Sciatic nerve (tissue), 2 donors: ENCODE results near the gene MEIS2. TPM values are rescaled to one million over a fixed set of nuclear protein-coding genes. Genes with fewer than 3 reads are reported as not detected.
"Not testable (repeated sequence)": the region's sequence is repeated elsewhere in the genome, so short reads cannot be mapped to it uniquely, and the experiment has no call there.

Source experiments
- ATAC-seq: fragments of 200-7000 bp; cut with Tn5 transposase; one replicate; pipeline ENCODE4 v1.9.1; 2020; ENCODE audit warnings: mild to moderate bottlenecking, moderate library complexity
- DNase-seq: peaks from one replicate; pipeline ENCODE4 v3.0.0-alpha.2; 2020; ENCODE audit warnings: low spot score
- intact Hi-C: fragments of 100-400 bp; cut with DNase I; formaldehyde crosslinking; loops from one replicate; pipeline ENCODE4 v1.14.2; 2022
- total RNA-seq: library from RNA; stranded (reverse); fragmentation: NEBNext Ultra II Directional; extraction: Animal tissue kit (Norgen Biotek cat#: 25700); gene quantifications from one replicate; pipeline ENCODE4 v1.2.1, GENCODE V29; 2021
- donor health status: DM: no; HTN: no; CAD: no.
- donor health status: DM: no; HTN: no; CAD: no.

MEIS2 gene
- total RNA-seq, 1 donor from 2014 or later: 22.0 TPM

DNA sequence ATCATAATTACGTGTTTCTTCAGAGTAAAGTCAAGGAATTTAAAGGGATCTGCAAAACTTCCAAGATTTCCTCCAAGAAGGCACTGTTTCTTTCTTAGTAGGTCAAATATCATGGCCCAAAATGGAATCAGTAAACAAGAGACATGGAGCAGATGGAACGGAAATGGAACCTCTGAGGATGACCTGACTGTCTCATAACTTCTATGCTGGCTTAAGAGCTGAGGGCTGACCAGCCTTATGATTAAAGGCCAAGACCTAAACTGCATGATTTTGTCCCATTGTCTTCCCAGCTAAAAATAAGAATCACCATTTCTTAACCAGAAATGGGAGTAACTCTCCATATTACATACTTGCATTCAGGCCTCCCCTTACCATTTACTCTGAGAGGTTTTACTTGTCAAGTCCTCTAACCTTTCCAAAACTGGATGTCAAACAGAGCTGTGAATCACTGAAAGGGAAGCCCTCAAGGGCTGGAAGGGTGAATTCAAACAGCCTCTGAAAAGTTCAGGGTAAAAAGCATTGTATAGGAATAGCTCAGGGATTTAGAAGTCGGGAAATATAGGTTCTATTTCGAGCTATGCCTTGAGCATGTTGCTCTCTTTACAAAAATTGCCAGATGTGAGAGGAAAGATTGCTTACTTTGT is 103.7 kb downstream of the MEIS2 start:
- no peak for DNase-seq
- intact Hi-C loops: no loop called here
- no peak for ATAC-seq

- ATAC-seq: no peak
- intact Hi-C loops: no loop called here
- DNase-seq: no peak
These were observed 104.2 kb downstream of the MEIS2 start for GRCh38 chr15:36996121-36996520.

DNA sequence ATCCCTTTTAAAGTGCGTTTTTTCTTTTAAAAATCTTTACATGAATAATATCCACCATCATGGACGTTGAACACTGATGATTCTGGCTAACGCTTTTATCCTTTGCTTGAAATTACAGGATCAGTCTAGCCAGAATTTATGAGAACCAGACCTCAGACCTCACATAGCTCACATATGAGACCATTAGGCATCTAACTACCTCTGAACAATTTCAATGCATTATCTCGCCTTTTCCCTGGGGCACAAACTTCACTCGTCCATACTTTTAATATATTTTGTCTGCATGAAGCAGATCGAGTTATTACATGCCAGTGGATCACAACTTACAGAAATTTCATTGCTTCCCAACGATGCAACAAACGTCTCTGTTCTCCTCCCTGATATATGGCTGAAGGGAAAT is 105.6 kb downstream of the MEIS2 start:
- intact Hi-C loops: no loop called here
- ATAC-seq (no peak), DNase-seq (no peak)

DNA sequence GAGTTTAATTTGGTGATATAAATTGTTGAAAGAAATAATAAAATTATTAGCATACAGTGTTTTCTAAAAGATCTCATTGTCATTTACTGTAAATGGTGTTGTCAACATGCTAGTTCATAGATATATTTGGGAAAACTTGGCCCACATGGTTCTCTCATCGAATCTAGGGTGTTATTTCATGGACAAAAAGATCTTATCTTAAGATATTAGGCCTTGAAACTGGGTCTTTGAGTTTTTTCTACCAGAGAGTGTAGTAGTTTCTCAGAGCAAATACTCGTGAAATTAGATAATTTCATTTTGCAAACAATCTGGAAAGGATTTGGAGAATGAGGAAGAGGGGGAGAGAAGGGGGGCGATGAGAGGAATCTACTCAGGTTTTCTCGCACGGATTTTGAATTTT is 107.9 kb downstream of the MEIS2 start:
- intact Hi-C loops: no loop called here
- ATAC-seq (no peak), DNase-seq (no peak)

DNA sequence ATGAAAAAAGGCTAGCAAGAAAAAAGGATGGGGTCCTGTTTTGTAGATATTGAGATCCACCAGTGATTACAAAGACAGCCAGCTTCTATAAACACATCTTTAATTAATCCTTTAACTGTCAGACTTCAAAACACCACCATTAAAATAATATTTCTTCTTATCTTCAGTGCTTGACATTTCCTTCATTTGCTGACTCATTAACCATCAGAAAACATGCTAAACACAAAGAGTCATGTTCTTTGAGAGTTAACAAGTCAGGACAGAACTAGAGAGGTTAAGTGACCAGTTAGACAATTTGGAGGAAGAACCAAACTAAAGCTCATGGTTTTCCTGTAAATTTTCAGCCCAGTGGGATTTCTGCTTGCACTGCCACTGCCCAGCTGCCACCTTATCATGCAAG is 111.4 kb downstream of the MEIS2 start:
- DNase-seq (no peak), ATAC-seq (no peak)
- intact Hi-C loops: no loop called here

GRCh38 chr15:36982430-36982829 is 117.9 kb downstream of the MEIS2 start:
- intact Hi-C loops: no loop called here
- DNase-seq (no peak), ATAC-seq (no peak)

DNA sequence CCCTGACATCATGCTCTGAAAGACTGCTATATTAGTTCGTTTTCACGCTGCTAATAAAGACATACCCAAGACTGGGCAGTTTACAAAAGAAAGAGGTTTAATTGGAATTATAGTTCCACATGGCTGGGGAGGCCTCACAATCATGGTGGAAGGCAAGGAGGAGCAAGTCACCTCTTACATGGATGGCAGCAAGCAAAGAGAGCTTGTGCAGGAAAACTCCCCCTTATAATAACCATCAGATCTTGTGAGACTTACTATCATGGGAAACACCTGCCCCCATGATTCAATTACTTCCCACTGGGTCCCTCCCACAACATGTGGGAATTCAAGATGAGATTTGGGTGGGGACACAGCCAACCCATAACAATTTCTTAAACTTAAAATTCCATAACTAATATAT is 120.1 kb downstream of the MEIS2 start:
- DNase-seq, intact Hi-C loops, ATAC-seq: not testable (repeated sequence)

DNA sequence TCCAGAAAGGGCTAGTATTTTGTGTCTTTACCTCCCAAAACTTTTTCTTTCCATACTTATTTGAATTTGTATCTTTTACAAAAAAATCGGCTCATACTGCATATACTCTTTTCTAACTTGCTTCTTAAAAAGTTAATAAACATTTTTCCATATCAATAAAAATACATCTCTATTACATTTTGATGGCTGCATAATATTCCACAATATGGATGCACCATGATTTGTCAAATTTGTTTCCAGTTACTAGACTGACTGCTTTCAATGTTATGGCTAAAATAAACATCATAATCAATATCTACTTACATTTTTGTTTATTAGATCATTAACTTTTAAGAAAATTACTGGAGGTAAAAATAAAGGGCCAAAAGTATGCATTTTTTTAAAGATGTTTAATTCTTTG is 121.7 kb downstream of the MEIS2 start:
- ATAC-seq (no peak), DNase-seq (no peak)
- intact Hi-C loops: no loop called here

- intact Hi-C loops: no loop called here
- no peak for DNase-seq
- no peak for ATAC-seq
These were observed 122.2 kb downstream of the MEIS2 start for GRCh38 chr15:36978126-36978525.

DNA sequence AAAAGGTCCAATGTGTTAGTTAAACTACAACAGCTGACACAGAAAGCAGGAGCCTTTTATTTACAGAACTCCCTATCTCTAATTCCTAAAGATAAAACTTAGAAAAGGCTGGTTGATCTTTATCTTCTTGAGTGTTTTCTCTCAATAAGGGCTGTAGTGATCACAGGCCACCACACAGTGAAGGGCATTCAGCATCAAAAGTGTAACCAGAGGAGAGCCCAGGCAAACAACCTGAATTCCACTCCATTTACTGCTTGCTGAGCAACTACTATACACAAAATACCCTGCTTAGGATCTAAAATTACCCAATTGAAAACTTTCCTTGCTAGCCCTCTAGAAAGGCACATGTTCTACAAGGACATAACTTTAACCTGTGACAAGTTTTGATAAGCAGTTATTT is 122.7 kb downstream of the MEIS2 start:
- intact Hi-C loops: no loop called here
- ATAC-seq (no peak), DNase-seq (no peak)

DNA sequence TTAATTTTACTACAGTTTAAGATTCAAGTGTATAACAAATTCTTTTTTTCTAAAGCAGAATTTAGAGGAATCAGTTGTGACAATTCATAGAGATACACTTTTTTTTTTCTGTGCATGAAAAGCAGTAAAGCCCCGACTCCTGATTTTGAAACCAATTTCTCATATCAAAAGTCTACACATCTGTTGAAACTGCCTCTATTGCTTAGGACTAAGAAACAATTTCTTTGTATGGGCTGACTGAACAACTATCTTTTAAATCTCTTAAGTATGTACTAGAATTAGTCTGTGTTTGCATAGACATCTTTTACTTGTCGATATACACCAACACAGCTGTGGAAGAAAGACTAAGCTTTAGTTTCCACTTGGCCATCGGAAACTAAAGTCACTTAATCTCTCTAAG is 127.6 kb downstream of the MEIS2 start:
- ATAC-seq (no peak), DNase-seq (no peak)
- intact Hi-C loops: no loop called here

DNA sequence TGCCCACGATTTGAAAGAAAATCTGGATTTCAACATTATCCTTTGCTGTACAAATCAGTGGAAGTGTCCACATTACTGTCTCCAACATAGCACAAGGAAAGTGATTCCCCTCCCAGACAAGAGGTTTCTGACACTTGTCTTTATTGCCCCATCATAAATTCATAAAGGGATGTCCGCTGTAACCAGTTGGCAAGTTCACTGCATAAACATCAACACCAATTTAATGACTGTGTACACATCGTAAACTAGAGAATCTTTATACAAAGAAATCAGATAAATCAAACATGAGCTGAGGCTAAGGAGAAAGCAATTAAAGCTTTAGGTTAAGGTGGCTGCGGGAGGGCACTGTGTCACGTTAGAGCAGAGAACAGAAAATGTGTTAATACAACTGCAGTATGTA is 129.8 kb downstream of the MEIS2 start:
- DNase-seq (no peak), ATAC-seq (no peak)
- intact Hi-C loops: no loop called here

DNA sequence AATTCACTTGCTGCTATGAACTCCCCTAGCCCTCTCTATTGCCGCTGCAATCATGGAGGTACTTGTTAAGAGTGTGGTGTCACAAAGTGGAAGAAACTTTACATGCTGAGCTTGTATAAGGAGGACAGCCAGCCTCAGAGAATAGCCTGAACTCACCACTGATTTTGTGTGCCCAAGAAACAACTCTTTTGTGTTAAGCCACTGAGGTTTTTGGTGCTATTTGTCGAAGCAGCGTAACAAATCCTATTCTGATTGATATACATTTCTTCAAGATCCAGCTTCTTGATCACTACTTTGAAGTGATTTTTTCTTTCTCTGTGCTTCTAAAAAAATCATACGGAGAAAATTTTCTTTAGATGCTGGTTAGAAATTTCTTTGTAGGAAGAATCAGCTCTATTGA is 132.4 kb downstream of the MEIS2 start:
- no peak for ATAC-seq

GRCh38 chr15:36966708-36967107 is 133.6 kb downstream of the MEIS2 start:
- no peak for DNase-seq
- ATAC-seq: no peak
- intact Hi-C loops: no loop called here

More for the DNA sequence above, 132.4 kb downstream of the MEIS2 start:
- intact Hi-C loops: no loop called here
- DNase-seq: no peak

DNA sequence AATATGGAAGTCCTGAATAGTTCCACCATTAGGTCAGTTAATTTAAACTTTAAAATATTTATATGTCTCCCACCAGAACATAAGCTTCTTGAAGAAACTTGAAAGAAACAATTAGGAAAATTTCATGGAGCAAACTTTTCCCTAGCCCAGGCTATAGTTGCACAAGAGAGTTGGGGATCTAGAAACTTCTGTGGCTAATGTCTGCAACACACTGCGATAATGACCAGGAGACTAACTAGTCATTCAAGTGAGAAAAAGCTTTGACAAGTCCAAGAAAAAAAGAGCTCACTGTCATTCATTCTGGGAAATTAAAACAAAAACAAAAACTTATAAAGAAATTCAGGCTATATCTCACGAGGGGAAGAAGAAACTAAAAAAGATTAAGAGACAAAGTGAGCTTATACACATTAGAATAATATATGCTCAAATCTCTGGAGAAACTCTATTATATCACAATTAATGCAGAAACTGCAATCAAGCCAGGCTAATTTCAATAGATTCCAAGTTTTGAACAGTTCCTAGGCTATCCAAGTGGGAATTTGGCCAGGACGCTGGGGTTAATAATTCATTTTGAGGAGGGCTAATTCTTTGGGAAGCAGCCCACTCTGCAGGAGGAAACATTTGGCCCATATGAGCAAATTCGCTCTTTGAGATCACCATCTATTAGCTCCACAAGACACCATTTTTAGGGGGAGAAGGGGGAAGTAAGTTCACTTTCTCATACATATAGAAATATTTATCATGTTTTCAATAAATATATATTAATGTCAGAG is 134.6 kb downstream of the MEIS2 start:
- no peak for ATAC-seq
- no peak for DNase-seq
- intact Hi-C loops: no loop called here

GRCh38 chr15:36964626-36965025 is 135.7 kb downstream of the MEIS2 start:
- no peak for ATAC-seq
- intact Hi-C loops: no loop called here
- no peak for DNase-seq

GRCh38 chr15:36961956-36962355 is 138.4 kb downstream of the MEIS2 start:
- DNase-seq (no peak), ATAC-seq (no peak)
- intact Hi-C loops: no loop called here

DNA sequence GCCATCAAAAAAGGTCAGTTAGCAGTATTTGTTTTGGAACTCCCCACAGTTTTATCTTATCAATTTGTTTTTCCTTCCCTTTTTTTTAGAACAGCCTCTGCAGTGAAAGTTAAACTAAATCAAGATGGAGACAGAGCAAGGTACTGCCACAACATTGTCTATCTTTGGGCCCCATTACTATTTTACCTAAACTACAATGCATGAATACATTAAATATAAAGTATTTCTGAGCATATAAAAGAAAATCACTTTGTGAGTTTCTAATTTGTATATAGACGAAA is 139.5 kb downstream of the MEIS2 start:
- intact Hi-C loops: no loop called here
- DNase-seq: no peak
- ATAC-seq: no peak

- intact Hi-C loops: no loop called here
- no peak for ATAC-seq
These were observed 140.0 kb downstream of the MEIS2 start for GRCh38 chr15:36960179-36960946.

DNA sequence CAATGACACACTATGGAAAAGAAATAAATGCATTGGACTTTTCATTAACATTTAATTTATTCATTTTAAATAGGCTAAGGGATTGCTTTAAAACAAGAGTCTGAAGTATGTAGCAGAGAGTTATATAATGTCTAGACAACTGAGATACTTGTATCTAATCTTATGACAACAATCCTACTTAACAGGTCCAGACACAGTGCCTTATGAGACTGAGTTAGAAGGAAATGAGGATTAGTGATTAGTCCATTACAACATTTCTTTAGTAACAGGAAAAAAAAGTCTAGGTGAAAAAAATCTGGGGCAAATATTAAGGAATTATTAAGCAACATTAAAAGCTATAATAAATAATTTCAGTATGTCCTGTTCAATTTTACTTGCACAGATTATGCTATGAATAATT is 140.6 kb downstream of the MEIS2 start:
- ATAC-seq (no peak), DNase-seq (no peak)
- intact Hi-C loops: no loop called here

More at GRCh38 chr15:36960179-36960946, 140.0 kb downstream of the MEIS2 start:
- DNase-seq: no peak
